Head of caudate nucleus (tissue), 42 donors: Measurements from ENCODE around the gene GALNT1.
A peak's percentile ranks its signal among the peaks of the same experiment; 100 is the strongest.

Experiments
- DNase-seq, 42 donors: peaks; one replicate each; pipeline versions ENCODE4 v3.0.0 to v3.0.0-alpha.2; 2020 to 2021; ENCODE audit warnings: mixed read lengths in 7 of 42
- intact Hi-C: fragments of 100-400 bp; cut with DNase I; formaldehyde crosslinking; loops from one replicate; pipeline ENCODE4 v1.15.0; 2022

GALNT1 gene

DNA sequence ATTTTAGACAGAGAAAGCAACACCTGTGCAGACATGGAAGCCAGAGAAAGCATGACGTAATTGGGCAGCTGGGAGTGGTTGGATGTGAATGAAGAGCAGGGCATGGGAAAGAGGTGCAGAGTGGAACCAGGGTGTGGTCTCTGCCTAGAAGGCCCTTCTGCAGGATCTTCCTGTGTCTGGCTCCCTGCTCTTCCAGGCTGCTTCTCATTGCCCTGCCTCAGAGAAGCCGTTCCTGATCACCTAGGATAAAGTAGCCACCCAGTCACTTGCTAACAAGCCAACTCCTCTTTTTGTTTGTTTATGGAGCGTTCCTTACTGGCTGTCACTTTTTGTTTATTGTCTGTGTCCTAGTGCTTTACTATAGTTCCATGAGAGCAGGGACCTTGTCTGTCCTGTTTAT, 28.5 kb downstream of the GALNT1 start:
- DNase-seq, result no peak
- intact Hi-C loops, result no loop called here

- no peak for DNase-seq
- intact Hi-C loops, result no loop called here
These were observed 29.2 kb downstream of the GALNT1 start for GRCh38 chr18:35610724-35611123.

DNA sequence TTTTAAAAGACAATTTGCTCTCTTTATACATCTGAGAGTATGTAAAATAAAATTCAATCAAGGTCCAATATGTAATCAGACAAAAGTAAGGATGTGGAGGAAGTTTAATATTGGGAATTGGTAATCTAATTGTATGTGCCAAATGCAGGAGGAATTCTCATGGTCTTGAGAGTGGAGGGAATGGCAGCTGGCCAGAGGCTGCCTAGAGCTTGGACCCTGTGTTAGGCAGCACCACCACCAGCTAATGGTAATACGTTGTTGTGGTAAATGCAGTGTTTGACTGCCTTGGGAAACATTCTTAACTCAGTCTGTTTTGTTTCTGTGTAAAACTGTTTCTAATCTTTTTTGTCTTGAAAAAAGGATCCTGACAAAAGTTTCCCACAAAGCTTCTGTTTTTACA, 30.0 kb downstream of the GALNT1 start:
- no peak for DNase-seq
- intact Hi-C loops, result no loop called here

DNA sequence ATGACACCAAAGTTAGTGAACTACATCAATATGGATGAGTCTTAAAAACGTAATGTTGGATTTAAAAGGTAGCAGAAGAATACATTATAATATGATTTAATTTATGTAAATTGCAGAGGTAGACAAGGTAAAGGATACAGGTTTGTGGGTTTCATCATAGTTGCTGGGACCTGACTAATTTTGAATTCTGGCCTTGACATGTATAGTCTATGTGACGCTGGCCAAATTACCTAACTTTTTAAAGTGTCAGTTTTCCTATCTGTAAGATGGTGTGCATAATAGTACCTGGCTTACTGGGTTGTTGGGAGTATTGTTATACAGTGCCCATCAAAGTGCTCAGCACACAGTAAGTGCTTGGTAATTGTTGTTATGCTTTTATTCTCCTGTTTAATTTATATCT, 34.5 kb downstream of the GALNT1 start:
- intact Hi-C loops, result no loop called here
- no peak for DNase-seq

DNA sequence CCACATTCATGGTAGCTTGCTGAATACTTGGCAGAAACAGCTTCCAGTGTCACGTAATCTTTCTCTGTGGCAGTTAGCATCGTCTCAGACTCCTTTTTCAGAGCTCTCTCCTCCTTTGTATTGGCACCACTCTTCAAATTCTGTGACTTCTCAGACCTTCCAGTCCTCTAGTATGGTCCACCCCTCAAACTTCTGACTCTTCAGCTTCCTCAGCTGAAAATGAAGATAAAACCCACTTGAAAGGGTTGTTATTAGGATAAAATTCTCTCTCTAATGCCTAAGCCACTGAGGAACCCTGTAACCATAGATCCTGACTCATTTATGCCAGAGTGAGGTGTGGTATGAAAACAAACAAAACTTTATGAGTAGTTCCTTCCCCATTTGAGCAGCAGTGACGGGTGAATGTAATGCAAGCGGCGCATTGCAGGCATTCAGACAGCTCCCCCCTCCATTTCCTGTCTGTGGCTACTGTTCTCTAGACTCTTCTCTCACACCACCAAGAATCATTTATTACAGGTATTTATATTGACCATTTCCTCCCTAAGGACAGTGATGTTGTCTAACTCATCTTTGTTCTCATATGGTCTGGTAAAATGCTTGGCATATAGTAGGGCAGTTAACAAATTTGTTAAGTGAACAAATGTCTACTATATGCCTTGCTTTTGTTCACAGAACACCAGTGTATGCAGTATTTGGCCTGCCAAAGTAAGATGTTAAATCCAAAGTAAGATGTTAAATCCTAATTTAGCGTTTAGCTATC, 35.3 kb downstream of the GALNT1 start:
- intact Hi-C loops, result no loop called here
- peak in 26 of 42 donors; percentile 6 to 58 (median 24) for DNase-seq

GRCh38 chr18:35617865-35618264, 36.3 kb downstream of the GALNT1 start:
- no peak for DNase-seq
- intact Hi-C loops, result no loop called here

DNA sequence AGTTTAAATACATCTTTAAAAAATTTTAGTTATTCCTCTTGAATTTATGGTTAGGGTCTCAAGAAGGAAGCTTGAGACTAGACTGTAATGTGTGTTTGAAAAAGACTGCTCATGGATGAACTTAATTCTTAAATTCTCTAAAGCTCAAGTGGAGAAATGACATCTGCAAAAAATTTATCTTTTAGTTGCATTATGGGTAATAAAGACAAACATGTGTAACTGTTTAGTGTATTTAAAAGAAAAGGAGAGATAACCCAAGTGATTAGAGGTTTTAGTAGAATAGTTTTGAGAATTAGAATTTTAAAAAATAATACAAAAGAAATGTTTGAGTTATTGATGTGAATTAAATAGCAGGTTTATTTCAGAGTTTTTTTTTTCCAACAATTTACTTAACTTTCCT, 36.7 kb downstream of the GALNT1 start:
- intact Hi-C loops, result no loop called here
- no peak for DNase-seq

DNA sequence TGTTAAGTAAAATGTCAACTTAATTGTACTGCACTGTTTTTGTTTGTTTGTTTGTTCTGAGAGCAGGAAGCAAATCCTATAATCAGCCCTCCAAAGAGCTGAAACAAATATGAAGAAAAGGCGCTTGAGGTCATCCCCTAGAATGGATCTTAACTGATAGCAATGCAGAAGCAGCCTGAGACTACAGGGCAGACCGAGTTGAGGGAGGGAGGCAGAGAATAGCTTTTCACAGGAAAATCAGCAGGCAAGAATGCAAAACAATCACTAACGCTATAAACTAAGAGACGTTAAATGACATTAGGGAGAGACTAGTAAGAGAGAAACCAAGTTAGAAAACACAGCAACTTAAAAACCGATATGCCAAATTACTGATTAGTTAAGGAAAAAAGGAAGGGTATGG, 37.2 kb downstream of the GALNT1 start:
- intact Hi-C loops, result no loop called here
- peak in 1 of 42 donors; percentile 24 for DNase-seq

DNA sequence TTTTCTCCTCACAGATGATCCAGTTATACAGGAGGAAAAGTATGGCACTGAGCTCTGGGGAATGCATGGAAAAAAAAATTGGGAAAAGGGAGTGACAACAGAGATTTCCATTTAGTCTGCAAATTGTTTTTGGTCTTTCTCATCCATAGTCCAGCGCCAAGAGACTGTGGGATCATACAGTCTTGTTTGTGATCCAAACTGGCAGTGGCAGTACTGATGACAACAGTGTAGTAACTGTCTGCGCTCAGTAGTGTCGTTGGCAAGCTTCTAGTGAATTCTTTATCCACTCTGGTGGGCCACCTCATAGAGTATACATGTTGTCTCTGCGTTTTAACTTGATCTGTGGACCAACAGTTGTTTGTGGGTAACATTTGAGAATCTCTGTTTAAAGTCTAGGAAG, 37.9 kb downstream of the GALNT1 start:
- intact Hi-C loops, result no loop called here
- peak in 39 of 42 donors; percentile 14 to 87 (median 60) for DNase-seq

DNA sequence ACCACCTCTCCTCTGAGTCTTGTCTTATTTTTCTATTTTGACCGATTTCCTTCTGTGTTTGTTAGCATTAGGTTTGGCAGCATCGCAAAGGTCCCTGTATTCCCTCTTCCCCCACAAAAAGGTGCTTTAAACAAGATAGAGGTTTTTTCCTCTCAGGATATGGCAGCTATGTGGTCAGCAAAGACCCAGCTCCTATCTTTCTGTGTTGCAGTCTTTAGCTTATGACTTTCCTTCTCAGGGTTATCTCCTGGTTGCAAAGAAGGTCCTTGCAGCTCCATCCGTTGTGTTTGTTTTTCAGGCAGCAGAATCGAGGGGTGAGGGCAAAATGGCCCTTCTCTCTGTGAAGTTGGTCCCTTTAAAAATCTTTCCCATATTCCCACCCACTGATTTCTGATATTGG, 38.4 kb downstream of the GALNT1 start:
- peak in 1 of 42 donors; percentile 7 for DNase-seq
- intact Hi-C loops, result no loop called here

DNA sequence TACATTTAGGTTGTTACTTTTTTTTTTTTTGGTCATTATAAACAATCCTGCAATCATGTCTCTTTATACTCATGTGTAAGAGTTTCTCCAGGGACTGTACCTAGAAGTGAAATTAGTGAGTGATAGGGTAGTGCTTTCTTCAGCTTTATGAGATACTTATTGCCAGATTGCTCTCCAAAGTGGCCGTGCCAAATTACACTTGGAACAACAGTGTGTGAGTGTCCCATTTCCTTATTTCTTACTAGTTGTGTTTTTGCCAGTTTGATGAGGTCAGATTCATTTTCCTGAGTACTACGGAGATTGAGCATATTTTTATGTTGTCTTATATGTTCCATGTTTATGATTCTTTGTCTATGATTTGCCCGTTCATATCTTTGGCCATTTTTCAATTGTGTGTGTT, 39.2 kb downstream of the GALNT1 start:
- no peak for DNase-seq
- intact Hi-C loops, result no loop called here

- no peak for DNase-seq
- intact Hi-C loops, result no loop called here
These were observed 41.7 kb downstream of the GALNT1 start for GRCh38 chr18:35623255-35623654.

DNA sequence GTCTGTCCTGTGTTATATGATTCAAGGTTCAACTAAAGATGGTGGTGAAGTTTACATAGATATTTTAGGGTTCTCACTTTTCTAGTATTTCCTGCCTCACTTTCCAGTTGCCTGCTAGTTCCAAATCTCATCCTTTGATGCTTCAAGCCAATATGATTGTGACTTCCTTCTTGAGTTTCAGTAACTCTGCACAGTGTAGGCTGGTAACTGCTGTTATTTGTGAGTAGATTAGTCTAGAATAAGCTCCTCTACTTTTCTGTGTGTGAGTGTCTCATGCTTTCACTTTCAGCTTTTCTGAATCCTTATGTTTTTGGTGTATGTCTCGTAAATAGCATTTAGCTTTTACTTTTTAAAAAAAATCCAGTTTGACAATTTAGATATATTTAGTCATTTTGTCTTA, 42.6 kb downstream of the GALNT1 start:
- intact Hi-C loops, result no loop called here
- no peak for DNase-seq

DNA sequence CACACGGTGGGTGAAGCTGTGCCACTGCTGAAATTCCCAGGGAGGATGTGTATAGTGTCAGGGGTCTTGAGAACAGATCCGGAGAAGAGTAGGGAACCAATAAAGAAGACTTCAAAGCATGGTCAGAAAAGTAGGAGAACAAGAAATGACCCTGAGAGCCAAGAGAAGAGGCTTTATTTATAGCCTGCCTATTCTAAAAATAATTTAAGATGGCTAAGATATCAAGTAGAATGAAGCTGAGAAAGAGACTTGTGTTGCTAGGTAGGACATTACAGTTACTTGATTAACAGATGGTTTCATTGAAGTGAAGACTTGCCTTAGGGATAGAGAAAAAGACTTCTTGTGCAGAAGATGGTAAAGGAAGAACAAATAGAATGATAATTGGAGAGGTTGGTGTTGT, 43.7 kb downstream of the GALNT1 start:
- intact Hi-C loops, result no loop called here
- no peak for DNase-seq

DNA sequence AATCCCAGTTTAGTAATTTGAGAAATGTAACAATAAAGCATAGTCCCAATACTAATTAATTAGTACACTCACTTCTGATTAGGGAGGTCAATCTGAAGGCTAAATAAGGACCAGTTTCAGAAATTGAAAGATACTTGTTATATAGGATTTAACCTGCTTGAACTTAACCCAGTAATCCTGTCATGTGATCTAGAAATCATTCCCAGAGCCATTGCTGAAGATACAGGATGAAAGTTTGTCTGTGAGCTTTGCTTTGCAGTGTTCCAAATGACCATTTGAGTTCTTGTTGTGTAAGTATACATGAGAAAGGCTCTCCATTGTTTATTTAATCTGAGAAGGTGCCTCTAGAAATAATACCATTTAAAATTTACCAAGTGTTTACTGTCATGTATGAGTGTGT, 52.2 kb downstream of the GALNT1 start:
- DNase-seq, result no peak
- intact Hi-C loops, result no loop called here

DNA sequence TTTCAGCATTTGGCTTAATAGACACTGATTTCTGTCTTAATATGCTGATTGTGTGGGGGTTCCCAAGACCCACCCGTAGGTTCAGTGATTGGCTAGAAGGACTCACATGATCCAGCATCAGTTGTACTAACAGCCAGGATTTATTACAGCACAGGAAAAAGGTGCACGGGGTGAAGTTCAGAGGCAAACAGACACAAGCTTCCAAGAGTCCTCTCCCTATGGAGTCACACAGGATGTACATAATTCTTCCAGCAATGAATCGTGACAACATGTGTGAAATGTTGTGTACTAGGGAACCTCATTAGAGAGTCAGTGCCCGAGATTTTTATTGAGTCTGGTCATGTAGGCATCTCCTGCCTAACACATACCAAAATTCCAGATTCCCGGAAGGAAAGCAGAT, 52.8 kb downstream of the GALNT1 start:
- no peak for DNase-seq
- intact Hi-C loops, result no loop called here

DNA sequence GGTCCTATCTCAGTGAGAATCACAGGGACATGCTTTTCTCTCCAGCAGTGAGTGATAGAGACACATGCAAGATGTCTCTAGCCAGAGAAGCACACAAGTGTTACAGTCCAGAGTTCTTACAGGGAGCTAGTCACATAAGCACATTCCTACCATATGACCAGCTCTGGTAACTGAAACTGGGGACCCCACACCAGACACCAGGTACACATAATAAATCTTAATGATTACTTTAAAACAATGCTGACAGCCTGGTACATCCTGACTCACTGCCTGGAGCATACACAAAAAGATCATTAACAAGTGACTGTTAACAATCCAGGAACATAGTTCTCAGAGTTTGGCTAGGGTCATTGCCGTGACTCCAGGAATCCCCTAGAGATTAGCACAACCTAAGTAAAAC, 53.6 kb downstream of the GALNT1 start:
- intact Hi-C loops, result no loop called here
- DNase-seq, result no peak

DNA sequence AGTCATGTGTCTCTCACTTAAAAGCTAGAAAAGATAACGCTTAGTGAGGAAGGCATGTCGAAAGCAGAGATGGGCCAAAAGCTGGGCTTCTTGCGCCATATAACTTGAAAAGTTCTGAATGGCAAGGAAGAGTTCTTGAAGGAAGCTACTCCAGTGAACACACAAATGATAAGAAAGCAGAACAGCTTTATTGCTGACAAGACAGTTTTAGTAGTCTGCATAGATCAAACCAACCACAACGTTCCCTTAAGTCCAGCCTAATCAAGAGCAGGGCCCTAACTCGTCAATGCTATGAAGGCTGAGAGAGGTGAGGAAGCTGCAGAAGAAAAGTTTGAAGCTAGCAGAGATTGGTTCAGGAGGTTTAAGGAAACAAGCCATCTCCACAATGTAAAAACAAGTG, 55.7 kb downstream of the GALNT1 start:
- DNase-seq, result no peak
- intact Hi-C loops, result no loop called here

- intact Hi-C loops, result no loop called here
- no peak for DNase-seq
These were observed 57.8 kb downstream of the GALNT1 start for GRCh38 chr18:35639296-35639695.

GRCh38 chr18:35641467-35641866, 59.9 kb downstream of the GALNT1 start:
- intact Hi-C loops, result no loop called here
- no peak for DNase-seq

DNA sequence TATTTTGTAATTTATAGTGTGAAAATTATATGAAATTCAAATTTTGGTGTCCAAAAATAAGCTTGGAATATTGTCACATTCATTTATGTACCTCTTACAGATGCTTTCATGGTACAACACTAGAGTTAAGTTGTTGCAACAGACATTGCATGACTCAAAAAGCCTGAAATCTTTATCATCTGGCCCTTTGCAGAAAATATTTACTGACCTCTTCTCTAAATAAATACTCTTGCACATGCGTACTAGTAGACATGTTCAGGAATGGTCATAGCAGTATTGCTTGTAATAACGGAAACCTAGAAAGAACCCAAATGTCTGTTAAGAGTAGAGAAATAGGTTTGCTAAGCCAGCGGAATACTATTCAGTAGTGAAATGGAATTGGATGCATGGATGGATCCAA, 60.4 kb downstream of the GALNT1 start:
- no peak for DNase-seq
- intact Hi-C loops, result no loop called here

- no peak for DNase-seq
- intact Hi-C loops, result no loop called here
These were observed 61.3 kb downstream of the GALNT1 start for GRCh38 chr18:35642802-35643201.
